ENCODE data around the gene SH3PXD2A.

SH3PXD2A gene

DNA sequence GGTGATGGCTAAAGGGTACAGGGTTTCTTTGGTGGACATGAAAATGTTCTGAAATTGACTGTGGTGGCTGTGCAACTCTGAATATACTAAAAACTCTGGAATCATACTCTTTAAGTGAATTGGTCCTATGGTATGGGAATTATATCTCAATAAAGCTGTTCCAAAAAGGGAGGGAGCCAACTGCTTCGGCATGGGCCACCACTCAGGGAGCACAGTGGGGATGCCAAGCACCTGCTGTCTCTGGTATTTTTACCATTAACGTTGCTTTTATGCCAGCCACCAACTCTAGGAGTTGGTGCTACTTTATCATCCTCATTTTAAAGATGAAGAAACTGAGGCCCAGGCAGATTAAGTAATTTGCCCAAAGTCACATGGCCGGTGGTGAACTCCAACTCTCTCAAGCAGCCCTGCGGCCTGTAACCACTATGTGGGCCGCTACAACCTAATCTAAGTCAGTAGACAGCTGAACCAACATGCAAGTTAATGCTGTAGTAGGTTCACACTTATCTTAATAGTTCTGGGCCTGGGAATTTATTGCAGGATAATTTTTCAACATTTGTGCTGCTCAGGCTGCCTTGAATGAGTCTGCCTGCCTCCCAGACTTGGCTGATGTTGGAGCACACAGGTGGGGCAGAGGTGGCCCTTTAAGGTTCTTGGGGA lies 20.8 kb downstream of the SH3PXD2A start:
- H3K4me3 ChIP-seq (ENCODE audit: low read length): no peak overlapping the region
- TF ChIP-seq, protein P1, sequence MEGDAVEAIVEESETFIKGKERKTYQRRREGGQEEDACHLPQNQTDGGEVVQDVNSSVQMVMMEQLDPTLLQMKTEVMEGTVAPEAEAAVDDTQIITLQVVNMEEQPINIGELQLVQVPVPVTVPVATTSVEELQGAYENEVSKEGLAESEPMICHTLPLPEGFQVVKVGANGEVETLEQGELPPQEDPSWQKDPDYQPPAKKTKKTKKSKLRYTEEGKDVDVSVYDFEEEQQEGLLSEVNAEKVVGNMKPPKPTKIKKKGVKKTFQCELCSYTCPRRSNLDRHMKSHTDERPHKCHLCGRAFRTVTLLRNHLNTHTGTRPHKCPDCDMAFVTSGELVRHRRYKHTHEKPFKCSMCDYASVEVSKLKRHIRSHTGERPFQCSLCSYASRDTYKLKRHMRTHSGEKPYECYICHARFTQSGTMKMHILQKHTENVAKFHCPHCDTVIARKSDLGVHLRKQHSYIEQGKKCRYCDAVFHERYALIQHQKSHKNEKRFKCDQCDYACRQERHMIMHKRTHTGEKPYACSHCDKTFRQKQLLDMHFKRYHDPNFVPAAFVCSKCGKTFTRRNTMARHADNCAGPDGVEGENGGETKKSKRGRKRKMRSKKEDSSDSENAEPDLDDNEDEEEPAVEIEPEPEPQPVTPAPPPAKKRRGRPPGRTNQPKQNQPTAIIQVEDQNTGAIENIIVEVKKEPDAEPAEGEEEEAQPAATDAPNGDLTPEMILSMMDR (conservative IDR thresholded peaks at IDR 0.05; ENCODE audit: low read depth, low read length): no peak
- DNase-seq (ENCODE audit: low read depth): no peak

- TF ChIP-seq, protein P1 (conservative IDR thresholded peaks at IDR 0.05; ENCODE audit: low read depth, low read length): no peak
- no peak for DNase-seq (ENCODE audit: low read depth)
Measured at GRCh38 chr10:103833731-103834365, 21.5 kb downstream of the SH3PXD2A start.

DNA sequence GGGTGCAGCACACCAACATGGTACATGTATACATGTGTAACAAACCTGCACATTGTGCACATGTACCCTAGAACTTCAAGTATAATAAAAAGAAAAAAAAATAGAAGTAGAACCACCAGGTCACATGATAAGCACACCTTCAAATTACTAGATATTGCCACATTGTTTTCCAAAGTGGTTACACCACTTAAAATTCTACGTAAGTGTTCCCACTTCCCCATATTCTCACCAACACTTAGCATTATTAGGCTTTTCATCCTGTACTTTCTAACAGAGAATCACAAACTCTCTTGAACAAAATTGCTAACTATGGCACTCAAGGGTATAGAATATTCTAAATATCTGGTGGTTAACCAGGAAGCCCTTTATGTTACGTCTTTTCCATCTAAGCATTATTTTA lies 22.6 kb downstream of the SH3PXD2A start:
- TF ChIP-seq, protein P1 (conservative IDR thresholded peaks at IDR 0.05; ENCODE audit: low read depth, low read length): no peak

More at GRCh38 chr10:103833731-103834365, 21.5 kb downstream of the SH3PXD2A start:
- H3K4me3 ChIP-seq (ENCODE audit: low read length): no peak overlapping the region

DNA sequence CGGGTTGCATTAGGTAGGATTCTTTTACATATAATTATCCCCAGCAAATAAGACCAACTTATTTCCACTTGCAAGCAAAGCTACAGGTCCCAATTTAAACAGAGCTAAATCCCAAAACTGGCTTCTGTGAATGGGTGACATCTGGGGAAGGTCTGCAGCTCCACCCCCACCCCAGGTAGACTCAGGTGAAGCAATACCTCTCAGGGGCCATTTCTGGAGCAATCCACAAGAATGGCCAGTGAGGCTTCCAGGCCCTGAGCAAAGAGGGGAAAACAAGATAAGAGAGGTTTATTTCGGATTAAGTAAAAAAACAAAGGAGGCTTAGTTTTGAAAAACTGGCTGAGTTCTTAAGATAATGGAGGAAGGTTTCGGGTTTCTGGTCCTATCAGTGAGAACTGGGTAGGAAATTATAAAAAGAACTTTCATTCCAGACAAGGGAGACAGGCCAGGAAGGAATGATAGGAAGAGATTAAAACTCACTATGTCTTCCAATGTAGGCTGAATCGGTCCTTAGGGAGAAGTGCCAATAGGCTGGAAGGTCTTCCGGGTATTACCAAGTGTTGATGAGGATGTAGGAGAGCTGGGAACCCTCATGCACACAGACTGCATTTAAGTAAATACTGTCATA lies 25.4 kb downstream of the SH3PXD2A start:
- no peak for DNase-seq (ENCODE audit: low read depth)
- TF ChIP-seq, protein P1 (conservative IDR thresholded peaks at IDR 0.05; ENCODE audit: low read depth, low read length): no peak
- H3K4me3 ChIP-seq (ENCODE audit: low read length): no peak overlapping the region

More for the DNA sequence above, 22.6 kb downstream of the SH3PXD2A start:
- no peak overlapping the region for H3K4me3 ChIP-seq (ENCODE audit: low read length)
- DNase-seq (ENCODE audit: low read depth): no peak

DNA sequence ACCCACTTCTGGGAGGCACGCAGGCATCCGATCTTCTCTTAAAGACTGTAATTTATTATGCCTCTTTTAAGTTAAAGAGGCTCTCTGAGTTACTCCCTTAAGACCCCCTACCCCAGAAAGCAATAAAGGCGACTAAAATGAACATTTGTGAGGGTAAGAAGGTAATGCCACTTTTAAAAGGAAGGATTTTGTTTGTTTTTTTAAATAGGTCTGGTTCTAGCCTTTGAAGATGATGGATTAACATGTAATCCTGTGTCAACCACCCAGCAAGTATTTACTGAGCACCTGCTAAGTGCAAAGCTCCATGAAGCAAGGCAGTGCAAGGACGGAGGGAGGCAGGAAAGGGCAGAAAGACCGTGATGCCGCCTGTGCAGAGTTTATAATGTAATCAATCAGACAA lies 26.1 kb downstream of the SH3PXD2A start:
- no peak overlapping the region for H3K4me3 ChIP-seq (ENCODE audit: low read length)
- TF ChIP-seq, protein P1 (conservative IDR thresholded peaks at IDR 0.05; ENCODE audit: low read depth, low read length): no peak
- no peak for DNase-seq (ENCODE audit: low read depth)

DNA sequence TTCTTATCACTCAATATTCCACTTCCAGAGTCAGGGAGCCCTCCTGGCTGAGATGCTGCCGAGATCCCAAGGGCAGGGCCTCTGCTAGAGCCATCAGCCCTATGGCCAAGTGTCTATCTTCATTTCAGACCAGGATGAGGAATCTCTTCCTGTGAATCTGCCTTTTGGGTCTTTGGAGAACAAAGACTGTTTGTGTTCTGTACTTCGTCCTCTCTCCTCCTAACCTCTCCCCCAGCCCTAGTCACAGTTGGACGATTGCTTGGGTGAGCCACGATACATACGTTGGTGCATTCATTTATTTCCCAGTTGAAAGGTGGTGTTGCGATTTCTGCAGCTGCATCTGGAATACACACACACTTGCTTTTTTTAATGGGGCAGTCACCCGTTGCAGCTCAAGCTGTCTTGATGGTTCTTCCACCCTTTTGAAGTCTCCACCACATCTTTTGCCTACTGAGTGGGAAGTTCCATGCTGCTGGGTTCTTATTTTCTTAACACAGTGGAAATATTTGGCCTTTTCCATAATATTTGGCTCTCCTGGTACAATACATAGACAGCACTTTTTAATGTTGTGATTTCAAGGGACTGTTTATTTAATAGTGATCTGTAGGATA lies 26.7 kb downstream of the SH3PXD2A start:
- no peak for DNase-seq (ENCODE audit: low read depth)
- TF ChIP-seq, protein P1 (conservative IDR thresholded peaks at IDR 0.05; ENCODE audit: low read depth, low read length): no peak
- no peak overlapping the region for H3K4me3 ChIP-seq (ENCODE audit: low read length)

Measured in retinal pigment epithelial cell (primary cell).